Gastrocnemius medialis (tissue), 4 donors: ENCODE results near the gene IKBKE.

Experiments used
- CTCF ChIP-seq, 5 experiments: fragments of 450-650 bp in 3 of 5; fragments of 200-600 bp in 2 of 5; sonication (generic) in 2 of 5; IDR thresholded peaks in 4 of 5; conservative IDR thresholded peaks in 1 of 5; 1 replicate in 4 of 5; 2 replicates in 1 of 5; pipeline ENCODE4 v1.5.1; 2016 to 2019; ENCODE audit warnings: antibody characterized with exemption in 5 of 5, mild to moderate bottlenecking in 3 of 5, moderate library complexity in 3 of 5
- POLR2A ChIP-seq, 2 donors: fragments of 450-650 bp; IDR thresholded peaks; one replicate each; pipeline ENCODE4 v1.6.1; 2017; ENCODE audit warnings: antibody characterized with exemption in 2 of 2, mild to moderate bottlenecking in 2 of 2, moderate library complexity in 2 of 2

- TF ChIP-seq POLR2A (IDR thresholded peaks at IDR 0.05) (no peak), CTCF (IDR thresholded peaks at IDR 0.05 in 4 of 5, conservative IDR thresholded peaks at IDR 0.05 in 1 of 5) (no peak)
These were observed 59.1 kb downstream of the IKBKE start for GRCh38 chr1:206529425-206529824.
